HG03039 (cell line): ENCODE results near the gene TENT4B.
"Not testable (repeated sequence)": the region's sequence is repeated elsewhere in the genome, so short reads cannot be mapped to it uniquely, and the experiment has no call there.

Source experiments
- ATAC-seq: cut with Tn5 transposase; IDR thresholded peaks from one replicate; pipeline ENCODE4 v1.9.1; 2021; ENCODE audit warnings: mild to moderate bottlenecking, moderate library complexity; ENCODE audit not compliant: unreplicated experiment

Gene TENT4B

GRCh38 chr16:50152807-50153595 is at the start of gene TENT4B:
TSS of gene TENT4B (plus strand) at chr16:50153306. CDS start at chr16:50153622, 316 bp downstream.
- peak; percentile 78 for ATAC-seq

GRCh38 chr16:50103764-50104163 is 49.3 kb upstream of the TENT4B start:
- no peak for ATAC-seq

GRCh38 chr16:50114357-50115129 is 38.6 kb upstream of the TENT4B start:
- ATAC-seq = no peak

GRCh38 chr16:50120711-50121110 is 32.4 kb upstream of the TENT4B start:
- no peak for ATAC-seq

- ATAC-seq = peak; percentile 34
Observed at GRCh38 chr16:50121278-50121677, 31.8 kb upstream of the TENT4B start.

- ATAC-seq = peak; percentile 54
Observed at GRCh38 chr16:50121721-50122445, 31.2 kb upstream of the TENT4B start.

GRCh38 chr16:50123417-50123816 is 29.7 kb upstream of the TENT4B start:
- ATAC-seq = no peak

DNA sequence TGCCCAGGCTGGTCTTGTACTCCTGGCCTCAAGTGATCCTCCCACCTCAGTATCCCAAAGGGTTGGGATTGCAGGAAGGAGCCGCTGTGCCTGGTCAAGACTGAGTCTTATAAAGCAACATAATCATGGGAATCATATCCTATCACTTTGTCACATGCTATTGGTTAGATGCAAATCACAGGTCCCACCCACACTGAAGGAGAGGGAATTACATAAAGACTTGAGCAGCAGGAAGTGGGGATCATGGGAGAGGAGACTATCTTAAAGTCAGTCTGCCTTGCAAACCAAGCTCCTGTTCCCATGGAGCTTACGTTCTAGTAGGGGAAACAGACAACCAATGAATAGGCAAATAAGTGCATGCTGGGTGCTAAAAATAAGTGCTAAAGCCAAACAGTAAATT is 28.3 kb upstream of the TENT4B start:
- no peak for ATAC-seq

DNA sequence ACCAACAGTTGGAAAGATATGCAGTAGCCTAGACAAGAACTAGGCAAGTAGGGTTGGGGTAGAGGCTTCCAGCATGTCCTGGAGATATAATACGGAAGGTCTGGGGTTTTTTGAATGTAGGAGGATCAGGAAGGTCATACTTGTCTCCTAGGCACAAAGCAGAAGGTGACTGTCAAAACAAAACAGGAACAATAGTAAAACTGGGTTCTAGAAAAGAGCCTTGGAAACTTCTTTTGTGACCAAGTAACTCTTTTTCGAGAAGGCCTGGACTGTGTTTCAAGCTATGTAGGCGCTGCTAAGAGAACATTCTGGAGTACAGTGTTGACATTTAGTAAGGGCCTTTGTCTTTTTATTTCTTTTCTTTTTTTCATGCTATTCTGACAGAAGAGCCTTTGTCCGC is 26.9 kb upstream of the TENT4B start:
- ATAC-seq = no peak

DNA sequence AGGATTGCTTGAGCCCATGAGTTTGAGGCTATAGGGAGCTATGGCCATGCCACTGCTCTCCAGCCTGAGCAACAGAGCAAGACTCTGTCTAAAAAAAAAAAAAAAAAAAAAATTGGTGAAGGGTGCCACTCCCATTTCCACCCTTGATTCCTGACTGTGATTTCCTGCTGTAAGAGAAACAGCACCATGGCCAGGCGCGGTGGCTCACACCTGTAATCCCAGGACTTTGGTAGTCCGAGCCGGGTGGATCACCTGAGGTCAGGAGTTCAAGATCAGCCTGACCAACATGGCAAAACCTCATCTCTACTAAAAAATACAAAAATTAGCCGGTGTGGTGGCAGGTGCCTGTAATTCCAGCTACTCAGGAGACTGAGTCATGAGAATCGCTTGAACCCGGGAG is 20.5 kb upstream of the TENT4B start:
- not testable (repeated sequence) for ATAC-seq

- no peak for ATAC-seq
Observed at GRCh38 chr16:50133214-50133613, 19.9 kb upstream of the TENT4B start.

DNA sequence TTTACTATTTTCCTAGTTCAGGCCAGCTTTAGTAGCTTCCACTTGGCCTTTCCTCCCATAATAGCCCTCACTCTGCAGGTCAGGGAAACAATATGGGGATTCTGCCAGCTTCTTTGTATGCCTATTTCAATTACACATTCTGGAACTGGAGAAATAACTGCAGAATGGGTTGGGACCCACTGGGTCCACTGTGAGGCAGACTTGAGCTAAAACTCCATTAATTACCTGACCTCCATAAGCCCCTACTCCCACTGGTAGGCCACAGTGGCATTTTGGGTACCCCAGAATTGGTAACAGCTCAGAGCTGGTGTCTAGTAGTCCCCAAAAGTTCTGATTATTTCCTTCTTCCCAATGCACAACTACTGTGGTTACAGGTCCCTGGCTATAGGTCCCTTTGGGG is 16.7 kb upstream of the TENT4B start:
- no peak for ATAC-seq

DNA sequence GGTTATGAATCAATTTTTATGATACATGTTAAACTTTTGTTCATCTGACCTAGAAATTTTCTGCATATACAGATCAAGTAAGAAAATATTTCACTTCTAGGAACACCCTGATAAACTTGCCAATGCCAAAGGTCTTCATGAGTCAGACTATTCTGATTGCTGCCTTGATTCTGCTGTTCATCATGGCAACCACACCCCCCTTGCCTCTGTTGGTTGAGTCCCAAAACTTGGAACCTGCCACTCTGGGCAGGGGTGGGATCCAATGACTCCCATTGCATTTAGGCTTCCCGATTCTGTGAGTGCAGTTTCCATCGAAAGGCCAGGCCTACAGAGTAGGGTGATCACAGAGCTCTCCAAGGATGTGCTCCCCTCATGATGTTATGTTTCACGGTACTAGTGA is 15.8 kb upstream of the TENT4B start:
- ATAC-seq = no peak

- ATAC-seq = no peak
Observed at GRCh38 chr16:50139580-50139979, 13.5 kb upstream of the TENT4B start.

GRCh38 chr16:50144211-50144610 is 8.9 kb upstream of the TENT4B start:
- no peak for ATAC-seq

DNA sequence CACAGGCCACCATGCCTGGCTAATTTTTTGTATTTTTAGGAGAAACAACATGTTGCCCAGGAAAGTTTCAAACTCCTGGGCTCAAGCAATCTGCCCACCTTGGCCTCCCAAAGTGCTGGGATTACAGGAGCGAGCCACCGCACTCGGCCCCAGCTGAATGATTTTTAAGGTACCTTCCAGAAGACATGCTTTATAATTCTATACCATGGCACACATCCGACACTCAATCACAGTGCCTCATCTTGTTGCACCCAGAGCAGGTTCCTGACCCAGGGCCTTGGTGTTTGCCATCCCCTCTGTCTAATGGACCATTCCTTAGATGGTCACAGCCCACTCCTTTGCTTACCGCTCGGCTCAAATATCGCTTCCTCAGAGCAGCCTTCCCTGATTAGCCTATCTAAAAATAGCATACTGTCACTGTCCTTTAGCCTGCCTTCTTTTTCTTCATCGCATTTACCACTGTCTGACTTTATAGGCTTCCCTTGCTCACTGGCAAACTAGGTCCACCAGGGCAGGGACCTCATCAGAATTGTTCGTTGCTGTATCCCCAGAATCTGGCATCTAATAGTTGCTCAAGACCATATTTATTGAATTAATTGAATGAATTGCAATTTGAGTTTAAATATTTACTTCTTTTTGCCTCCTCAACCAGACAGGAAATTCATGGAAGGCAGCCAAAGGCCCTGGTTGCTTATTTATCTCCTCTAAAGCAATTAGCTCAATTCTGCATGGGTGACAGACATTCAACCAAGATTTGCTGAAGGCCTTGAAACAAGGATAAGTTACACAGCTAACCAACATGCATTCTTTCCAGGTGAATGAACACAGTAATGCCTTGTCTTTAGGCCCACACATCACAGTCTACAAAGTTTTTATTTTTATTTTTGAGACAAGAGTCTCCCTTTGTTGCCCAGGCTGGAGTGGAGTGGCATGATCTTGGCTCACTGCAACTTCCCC is 6.3 kb upstream of the TENT4B start:
- ATAC-seq = no peak

DNA sequence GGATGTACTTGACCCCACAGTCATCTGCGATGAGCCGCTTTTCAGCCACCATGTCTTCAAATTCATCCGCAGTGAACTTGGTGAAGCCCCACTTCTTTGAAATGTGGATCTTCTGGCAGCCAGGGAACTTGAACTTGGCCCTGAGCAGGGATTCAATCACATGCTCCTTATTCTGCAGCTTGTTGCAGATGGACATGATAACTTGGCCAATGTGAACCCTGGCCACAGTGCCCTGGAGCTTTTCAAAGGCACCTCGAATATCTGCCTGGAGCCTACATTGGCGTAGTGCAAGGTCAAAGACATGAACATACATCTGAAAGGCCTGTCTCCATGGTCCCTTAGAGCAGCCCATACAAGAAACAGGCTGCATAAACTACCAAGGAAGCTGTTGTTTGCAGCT is 1.8 kb upstream of the TENT4B start:
- ATAC-seq = no peak

DNA sequence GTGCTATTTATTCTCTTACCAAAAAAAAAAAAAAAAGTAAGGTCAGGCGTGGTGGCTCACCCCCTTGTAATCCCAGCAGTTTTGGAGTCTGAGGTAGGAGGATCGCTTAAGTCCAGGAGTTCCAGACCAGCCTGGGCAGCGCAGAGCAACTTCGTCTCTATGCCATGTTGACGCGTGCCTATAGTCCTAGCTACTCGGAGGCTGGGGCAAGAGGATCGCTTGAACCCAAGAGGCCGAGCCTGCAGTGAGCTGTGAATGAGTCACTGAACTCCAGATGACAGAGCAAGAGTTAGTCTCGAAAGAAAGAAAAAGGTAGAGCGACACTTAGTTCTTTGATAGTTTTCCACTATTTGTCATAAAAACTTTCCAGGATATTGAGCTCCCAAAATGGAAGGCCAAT is 1.4 kb upstream of the TENT4B start:
- no peak for ATAC-seq

DNA sequence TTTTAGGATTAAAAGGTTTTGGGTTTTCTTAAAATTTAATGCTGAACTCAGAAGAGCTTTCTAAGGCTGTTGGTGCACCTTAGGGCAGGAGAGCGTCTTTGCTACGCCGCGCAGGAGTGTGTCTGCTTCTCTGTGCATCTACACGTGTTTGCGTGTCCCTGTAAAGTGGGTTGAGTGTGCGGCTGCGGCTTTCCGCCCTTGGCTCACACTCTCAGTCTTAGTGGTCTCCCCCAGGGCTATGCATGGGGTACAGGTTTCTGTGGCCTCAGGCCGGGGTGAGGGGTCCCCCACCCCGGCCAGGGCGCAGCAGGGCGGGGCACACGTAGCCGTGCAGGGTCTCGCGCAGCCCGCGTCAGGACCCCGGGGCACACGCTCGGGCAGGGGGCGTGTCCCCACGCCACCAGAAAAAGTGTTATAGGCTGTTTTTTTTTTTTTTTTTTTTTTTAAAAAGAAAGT is 727 bp upstream of the TENT4B start:
- ATAC-seq = peak; percentile 45
